ENCODE results near the gene TRABD2B.

GRCh38 chr1:47870480-47870879, 126.7 kb downstream of the TRABD2B start:
- TF ChIP-seq, protein P1, sequence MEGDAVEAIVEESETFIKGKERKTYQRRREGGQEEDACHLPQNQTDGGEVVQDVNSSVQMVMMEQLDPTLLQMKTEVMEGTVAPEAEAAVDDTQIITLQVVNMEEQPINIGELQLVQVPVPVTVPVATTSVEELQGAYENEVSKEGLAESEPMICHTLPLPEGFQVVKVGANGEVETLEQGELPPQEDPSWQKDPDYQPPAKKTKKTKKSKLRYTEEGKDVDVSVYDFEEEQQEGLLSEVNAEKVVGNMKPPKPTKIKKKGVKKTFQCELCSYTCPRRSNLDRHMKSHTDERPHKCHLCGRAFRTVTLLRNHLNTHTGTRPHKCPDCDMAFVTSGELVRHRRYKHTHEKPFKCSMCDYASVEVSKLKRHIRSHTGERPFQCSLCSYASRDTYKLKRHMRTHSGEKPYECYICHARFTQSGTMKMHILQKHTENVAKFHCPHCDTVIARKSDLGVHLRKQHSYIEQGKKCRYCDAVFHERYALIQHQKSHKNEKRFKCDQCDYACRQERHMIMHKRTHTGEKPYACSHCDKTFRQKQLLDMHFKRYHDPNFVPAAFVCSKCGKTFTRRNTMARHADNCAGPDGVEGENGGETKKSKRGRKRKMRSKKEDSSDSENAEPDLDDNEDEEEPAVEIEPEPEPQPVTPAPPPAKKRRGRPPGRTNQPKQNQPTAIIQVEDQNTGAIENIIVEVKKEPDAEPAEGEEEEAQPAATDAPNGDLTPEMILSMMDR (IDR thresholded peaks at IDR 0.05), result no peak
- no peak for TF ChIP-seq POLR2A (IDR thresholded peaks at IDR 0.05)
